Measurements from ENCODE around the gene ZAR1.

GRCh38 chr4:48449151-48449550 is 40.9 kb upstream of the ZAR1 start:
- TF ChIP-seq ZNF274 (IDR thresholded peaks at IDR 0.05; ENCODE audit: low read depth, low read length) (no peak), YY1 (IDR thresholded peaks at IDR 0.05; ENCODE audit: insufficient read depth, insufficient read length) (no peak), SUZ12 (IDR thresholded peaks at IDR 0.05; ENCODE audit: extremely low read depth, insufficient read depth, insufficient read length) (no peak)
